ENCODE data around the gene NANOS1.

DNA sequence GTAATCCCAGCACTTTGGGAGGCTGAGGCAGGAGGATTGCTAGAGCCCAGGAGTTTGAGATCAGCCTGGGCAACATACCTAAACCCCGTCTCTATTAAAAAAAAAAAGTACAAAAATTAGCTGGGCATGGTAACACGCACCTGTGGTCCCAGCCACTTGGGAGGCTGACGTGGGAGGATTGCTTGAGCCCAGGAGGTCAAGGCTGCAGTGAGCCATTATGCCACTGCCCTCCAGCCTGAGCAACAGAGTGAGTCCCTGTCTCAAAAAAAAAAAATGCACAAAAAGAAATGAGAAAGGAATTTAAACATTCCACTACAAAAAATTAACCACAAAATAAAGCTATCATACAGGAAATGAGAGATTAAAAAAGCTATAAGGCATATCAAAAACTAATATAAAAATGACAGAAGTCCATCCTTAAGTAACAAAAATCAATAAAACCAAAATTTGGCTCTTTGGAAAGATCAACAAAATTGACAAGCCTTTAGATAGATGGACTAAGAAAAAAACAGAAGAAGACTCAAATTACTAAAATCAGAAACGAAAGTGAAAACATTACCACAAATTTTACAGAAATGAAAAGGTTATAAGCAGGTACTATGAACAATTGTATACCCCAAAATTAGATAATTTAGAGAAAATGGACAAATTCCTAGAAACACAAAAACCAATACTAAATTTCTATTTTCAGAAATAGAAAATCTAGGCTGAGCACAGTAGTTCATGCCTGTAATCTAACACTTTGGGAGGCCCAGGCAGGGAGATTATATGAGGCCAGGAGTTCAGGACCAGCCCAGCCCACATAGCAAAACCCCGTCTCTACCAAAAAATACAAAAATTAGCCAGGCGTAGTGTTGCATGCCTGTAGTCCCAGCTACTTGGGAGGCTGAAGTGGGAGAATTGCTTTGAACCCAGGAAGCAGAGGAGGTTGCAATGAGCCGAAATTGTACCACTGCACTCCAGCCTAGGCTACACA lies 42.4 kb upstream of the NANOS1 start:
- TF ChIP-seq, protein P1, sequence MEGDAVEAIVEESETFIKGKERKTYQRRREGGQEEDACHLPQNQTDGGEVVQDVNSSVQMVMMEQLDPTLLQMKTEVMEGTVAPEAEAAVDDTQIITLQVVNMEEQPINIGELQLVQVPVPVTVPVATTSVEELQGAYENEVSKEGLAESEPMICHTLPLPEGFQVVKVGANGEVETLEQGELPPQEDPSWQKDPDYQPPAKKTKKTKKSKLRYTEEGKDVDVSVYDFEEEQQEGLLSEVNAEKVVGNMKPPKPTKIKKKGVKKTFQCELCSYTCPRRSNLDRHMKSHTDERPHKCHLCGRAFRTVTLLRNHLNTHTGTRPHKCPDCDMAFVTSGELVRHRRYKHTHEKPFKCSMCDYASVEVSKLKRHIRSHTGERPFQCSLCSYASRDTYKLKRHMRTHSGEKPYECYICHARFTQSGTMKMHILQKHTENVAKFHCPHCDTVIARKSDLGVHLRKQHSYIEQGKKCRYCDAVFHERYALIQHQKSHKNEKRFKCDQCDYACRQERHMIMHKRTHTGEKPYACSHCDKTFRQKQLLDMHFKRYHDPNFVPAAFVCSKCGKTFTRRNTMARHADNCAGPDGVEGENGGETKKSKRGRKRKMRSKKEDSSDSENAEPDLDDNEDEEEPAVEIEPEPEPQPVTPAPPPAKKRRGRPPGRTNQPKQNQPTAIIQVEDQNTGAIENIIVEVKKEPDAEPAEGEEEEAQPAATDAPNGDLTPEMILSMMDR (IDR thresholded peaks at IDR 0.05) = no peak
- TF ChIP-seq POLR2A (IDR thresholded peaks at IDR 0.05) = no peak

Measured in right lobe of liver (tissue), 4 donors.